Aorta (tissue), 5 donors: Measurements from ENCODE around the gene GDPD2. TPM values are rescaled to one million over a fixed set of nuclear protein-coding genes. Genes with fewer than 3 reads are reported as not detected.
A peak's percentile ranks its signal among the peaks of the same experiment; 100 is the strongest.

ENCODE experiments used
- ATAC-seq: fragments of 200-7000 bp; cut with Tn5 transposase; one replicate; pipeline ENCODE4 v1.9.1; 2022; ENCODE audit warnings: moderate library complexity; ENCODE audit not compliant: low FRiP score
- DNase-seq, 2 donors: peaks; one replicate each; pipeline ENCODE4 v3.0.0-alpha.2; 2020
- H3K27ac ChIP-seq, 2 donors: one replicate each; pipeline ENCODE4 v1.5.1; 2013; ENCODE audit warnings: low read length in 2 of 2, mild to moderate bottlenecking in 2 of 2, moderate library complexity in 2 of 2, control low read depth in 1 of 2, inconsistent platforms in 1 of 2, low read depth in 1 of 2
- H3K27me3 ChIP-seq, 2 donors: one replicate each; pipeline ENCODE4 v1.6.1; 2013; ENCODE audit warnings: control low read depth in 1 of 2, low read length in 1 of 2, mild to moderate bottlenecking in 1 of 2, moderate library complexity in 1 of 2; ENCODE audit not compliant: insufficient read depth in 2 of 2, control insufficient read depth in 1 of 2
- H3K36me3 ChIP-seq, 2 donors: one replicate each; pipeline ENCODE4 v1.6.1; 2013; ENCODE audit warnings: control low read depth in 1 of 2, low read length in 1 of 2, mild to moderate bottlenecking in 1 of 2; ENCODE audit not compliant: insufficient read depth in 2 of 2, control insufficient read depth in 1 of 2
- H3K4me1 ChIP-seq, 2 donors: one replicate each; pipeline ENCODE4 v1.6.1; 2013; ENCODE audit warnings: low read length in 2 of 2, control low read depth in 1 of 2, mild to moderate bottlenecking in 1 of 2, moderate library complexity in 1 of 2; ENCODE audit not compliant: insufficient read depth in 2 of 2, control insufficient read depth in 1 of 2
- H3K4me3 ChIP-seq, 2 donors: one replicate each; pipeline ENCODE4 v1.5.1; 2013; ENCODE audit warnings: low read length in 2 of 2, control low read depth in 1 of 2, mild to moderate bottlenecking in 1 of 2
- H3K9me3 ChIP-seq: one replicate; pipeline ENCODE4 v1.6.1; 2013; ENCODE audit warnings: mild to moderate bottlenecking, low read length; ENCODE audit not compliant: control insufficient read depth
- WGBS, 2 donors: extraction: QIAGEN DNeasy Blood & Tissue Kit; methylation state at CpG; one replicate each; pipeline ENCODE4 v1.1.7; 2013; 5-methylcytosine and 5-hydroxymethylcytosine counted together
- intact Hi-C, 2 donors: fragments of 100-400 bp; cut with DNase I; formaldehyde crosslinking; loops; one replicate each; pipeline versions ENCODE4 v1.14.2 to v1.15.0; 2022
- polyA plus RNA-seq, 2 donors: library from polyadenylated mRNA; stranded (reverse); fragments of 200-250 nt; gene quantifications; one replicate each; pipeline ENCODE4 v1.2.3, GENCODE V29; 2013
- total RNA-seq, 2 donors: library from RNA; stranded (reverse); fragmentation: NEBNext Ultra II Directional; extraction: Animal tissue kit (Norgen Biotek cat#: 25700); gene quantifications; one replicate each; pipeline ENCODE4 v1.2.1, GENCODE V29; 2021
- donor health status: healthy with polysubstance abuse.
- donor health status: Bipolar disorder and iron deficiency.
- donor health status: DM: no; HTN: no; CAD: no.
- donor health status: DM: no; HTN: no; CAD: no.
- donor health status: DM: yes; HTN: yes; CAD: no.

GDPD2 gene
- total and polyA plus RNA-seq, 4 donors: 1.0 TPM; not detected in 3

DNA sequence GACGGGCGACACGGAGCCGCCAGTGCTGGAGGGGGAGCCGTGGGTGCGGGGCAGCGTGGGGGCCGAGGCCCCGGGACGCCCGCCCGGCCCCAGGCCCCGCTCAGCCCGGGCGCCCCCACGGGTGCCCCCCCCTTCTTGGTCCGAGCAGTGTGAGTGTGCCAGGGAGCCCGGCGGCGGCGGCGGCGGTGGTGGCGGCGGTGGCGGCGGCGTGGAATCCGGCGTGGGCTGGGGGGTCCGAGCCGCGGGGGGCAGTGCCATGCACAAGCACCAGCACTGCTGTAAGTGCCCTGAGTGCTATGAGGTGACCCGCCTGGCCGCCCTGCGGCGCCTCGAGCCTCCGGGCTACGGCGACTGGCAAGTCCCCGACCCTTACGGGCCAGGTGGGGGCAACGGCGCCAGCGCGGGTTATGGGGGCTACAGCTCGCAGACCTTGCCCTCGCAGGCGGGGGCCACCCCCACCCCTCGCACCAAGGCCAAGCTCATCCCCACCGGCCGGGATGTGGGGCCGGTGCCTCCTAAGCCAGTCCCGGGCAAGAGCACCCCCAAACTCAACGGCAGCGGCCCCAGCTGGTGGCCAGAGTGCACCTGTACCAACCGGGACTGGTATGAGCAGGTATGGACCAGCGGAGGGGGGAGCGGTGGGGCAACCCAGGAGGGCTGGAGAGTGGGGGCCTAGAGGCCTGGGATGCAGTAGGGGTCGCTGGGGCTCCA lies 22.0 kb downstream of the GDPD2 start:
- intact Hi-C loops: no loop called here
- no peaks in the 10 kb centered on the region for H3K9me3 ChIP-seq
- H3K27me3 ChIP-seq: no peaks in the 10 kb centered on the region
- no peaks in the 10 kb centered on the region for H3K4me1 ChIP-seq
- H3K36me3 ChIP-seq: no peaks in the 10 kb centered on the region
- H3K27ac ChIP-seq: no peak overlapping the region
- WGBS, 2 donors: 4 to 36% methylated on average over 26 to 61 of the region's 61 CpGs
- peak overlapping the region in 1 of 2 donors; percentile 2 for H3K4me3 ChIP-seq
- DNase-seq (no peak), ATAC-seq (peak; percentile 51)

- Histone ChIP-seq H3K27ac (no peak overlapping the region), H3K4me3 (no peak overlapping the region), H3K27me3 (no peaks in the 10 kb centered on the region), H3K9me3 (no peaks in the 10 kb centered on the region), H3K36me3 (no peaks in the 10 kb centered on the region), H3K4me1 (no peaks in the 10 kb centered on the region)
- intact Hi-C loops: no loop called here
- 77 to 81% methylated on average over 9 of the region's 9 CpGs for WGBS, 2 donors
- DNase-seq: no peak
- ATAC-seq: no peak
Observed at GRCh38 chrX:70445951-70446350, 22.8 kb downstream of the GDPD2 start.

GRCh38 chrX:70446380-70447350 lies 23.6 kb downstream of the GDPD2 start:
- DNase-seq: no peak
- Histone ChIP-seq H3K36me3 (no peaks in the 10 kb centered on the region), H3K9me3 (no peaks in the 10 kb centered on the region), H3K27ac (no peak overlapping the region), H3K4me3 (no peak overlapping the region), H3K27me3 (no peaks in the 10 kb centered on the region), H3K4me1 (no peaks in the 10 kb centered on the region)
- WGBS, 2 donors: 72 to 85% methylated on average over 16 of the region's 16 CpGs
- ATAC-seq: no peak
- intact Hi-C loops: no loop called here

DNA sequence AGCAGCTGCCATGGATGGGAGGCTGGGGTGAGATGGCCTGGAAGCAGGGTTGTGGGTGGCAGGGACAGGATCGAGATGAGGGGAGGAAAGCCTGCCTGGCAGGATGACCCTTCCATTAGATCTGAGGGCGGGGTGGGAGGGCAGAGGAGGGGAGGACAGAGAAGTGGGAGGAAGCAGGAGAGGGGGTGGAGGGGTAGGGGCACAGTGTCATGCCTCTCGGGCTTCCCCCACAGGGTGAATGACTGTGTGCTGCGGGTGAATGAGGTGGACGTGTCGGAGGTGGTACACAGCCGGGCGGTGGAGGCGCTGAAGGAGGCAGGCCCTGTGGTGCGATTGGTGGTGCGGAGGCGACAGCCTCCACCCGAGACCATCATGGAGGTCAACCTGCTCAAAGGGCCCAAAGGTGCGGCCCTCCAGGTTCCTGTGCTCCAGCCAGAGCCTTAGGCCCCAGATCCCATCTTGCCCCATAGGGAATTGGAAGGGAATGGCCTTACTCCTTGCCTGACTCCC lies 26.4 kb downstream of the GDPD2 start:
- 90 to 98% methylated on average over 14 of the region's 14 CpGs for WGBS, 2 donors
- no peaks in the 10 kb centered on the region for H3K9me3 ChIP-seq
- no peak overlapping the region for H3K27ac ChIP-seq
- H3K4me1 ChIP-seq: no peaks in the 10 kb centered on the region
- H3K27me3 ChIP-seq: no peaks in the 10 kb centered on the region
- intact Hi-C loops: no loop called here
- H3K36me3 ChIP-seq: no peaks in the 10 kb centered on the region
- H3K4me3 ChIP-seq: no peak overlapping the region
- no peak for ATAC-seq
- DNase-seq: no peak

DNA sequence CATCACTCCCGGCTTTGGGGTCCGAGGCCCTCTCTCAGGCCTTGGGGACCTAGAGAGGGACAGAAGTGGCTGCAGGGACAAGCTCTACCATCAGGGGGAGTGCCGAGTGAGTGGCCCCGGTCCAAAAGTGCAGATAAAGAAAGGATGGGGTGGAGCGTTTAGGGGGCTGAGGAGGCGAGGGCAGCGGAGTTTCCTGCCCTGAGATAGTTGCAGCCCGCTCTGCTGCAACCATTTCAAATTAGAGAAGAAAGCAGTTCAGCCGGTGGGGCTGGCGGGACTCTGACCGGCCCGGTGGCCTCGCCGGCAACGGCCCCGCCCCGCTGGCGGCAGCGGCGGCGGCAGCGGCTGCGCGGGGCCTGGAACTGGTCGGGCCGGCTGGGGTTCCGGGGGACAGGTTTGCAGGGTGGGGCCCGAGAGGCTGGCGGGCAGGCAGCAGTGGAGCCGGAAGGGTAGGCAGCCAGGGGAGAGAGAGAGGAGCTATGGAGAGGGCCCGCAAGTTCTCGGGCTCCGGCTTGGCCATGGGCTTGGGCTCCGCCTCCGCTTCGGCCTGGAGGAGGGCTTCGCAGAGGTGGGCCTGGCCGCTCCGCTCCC lies 29.1 kb downstream of the GDPD2 start:
- ATAC-seq (peak; percentile 64), DNase-seq (peak; percentile 64 to 87)
- 1 to 17% methylated on average over 35 to 39 of the region's 39 CpGs for WGBS, 2 donors
- intact Hi-C loops: loop anchor here in 1 of 2 donors (5.0 kb wide), 1 partner anchor 100 kb away; no protein-coding TSS in a partner anchor
- Histone ChIP-seq H3K27me3 (no peaks in the 10 kb centered on the region), H3K4me3 (peak overlapping the region; percentile 21 to 41), H3K36me3 (no peaks in the 10 kb centered on the region), H3K27ac (no peak overlapping the region), H3K4me1 (no peaks in the 10 kb centered on the region), H3K9me3 (no peaks in the 10 kb centered on the region)

- DNase-seq: no peak
- WGBS, 2 donors: 50 to 54% methylated on average over 5 of the region's 5 CpGs
- intact Hi-C loops: loop anchor here in 1 of 2 donors (5.0 kb wide), 1 partner anchor 99 kb away; no protein-coding TSS in a partner anchor
- Histone ChIP-seq H3K4me3 (peak overlapping the region in 1 of 2 donors; percentile 41), H3K4me1 (no peaks in the 10 kb centered on the region), H3K27me3 (no peaks in the 10 kb centered on the region), H3K36me3 (no peaks in the 10 kb centered on the region), H3K27ac (peak overlapping the region in 1 of 2 donors; percentile 18), H3K9me3 (no peaks in the 10 kb centered on the region)
- no peak for ATAC-seq
Observed at GRCh38 chrX:70453024-70453618, 30.0 kb downstream of the GDPD2 start.

DNA sequence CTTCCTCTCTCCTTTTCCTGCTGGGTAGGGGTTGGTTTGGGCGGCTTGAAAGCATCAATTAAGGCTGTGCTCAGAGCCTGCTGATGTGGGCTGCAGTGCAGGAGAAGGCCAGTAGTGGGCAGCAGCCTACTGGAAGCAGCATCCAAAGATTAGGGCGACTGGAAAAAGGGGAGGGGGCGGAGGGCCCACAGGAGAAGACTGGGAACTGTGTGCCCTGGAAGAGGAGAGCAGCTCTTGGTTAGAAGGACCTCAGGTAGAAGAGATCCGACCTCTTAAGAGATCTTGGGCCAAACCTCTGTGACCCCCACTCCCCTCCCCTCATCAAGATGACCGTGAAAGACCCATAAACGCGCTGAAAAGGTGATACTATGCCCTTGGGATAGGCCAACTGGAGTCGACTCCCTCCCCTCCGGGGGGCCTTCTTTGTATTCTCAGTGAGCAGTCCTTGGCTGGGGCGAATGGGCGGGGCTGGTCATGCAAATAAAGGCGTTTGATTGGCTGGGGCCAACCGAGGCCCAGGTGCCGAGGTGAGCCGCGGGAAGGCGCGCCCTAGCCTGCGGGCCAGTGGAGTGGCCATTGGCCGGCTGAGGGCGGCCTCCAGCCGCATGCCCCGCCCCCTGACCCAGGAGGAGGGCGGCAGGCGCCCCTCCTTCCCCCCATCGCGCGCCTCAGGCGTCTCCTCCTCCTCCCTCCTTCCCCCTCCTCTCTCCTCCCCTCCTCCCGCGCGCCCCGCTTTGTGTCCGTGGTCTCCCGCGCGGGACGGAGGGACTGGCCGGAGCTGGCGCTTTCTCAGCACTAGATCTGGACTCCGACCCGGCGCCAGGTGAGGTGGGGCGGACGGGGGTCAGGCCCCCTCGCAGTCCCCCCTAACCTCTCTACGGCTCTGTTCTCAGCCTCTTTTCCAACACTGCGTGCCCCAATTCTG lies 31.6 kb downstream of the GDPD2 start:
- H3K9me3 ChIP-seq: no peaks in the 10 kb centered on the region
- peak overlapping the region; percentile 14 to 67 for H3K4me3 ChIP-seq
- ATAC-seq (peak; percentile 85), DNase-seq (peak; percentile 69 to 89)
- H3K36me3 ChIP-seq: no peaks in the 10 kb centered on the region
- no peaks in the 10 kb centered on the region for H3K4me1 ChIP-seq
- H3K27ac ChIP-seq: peak overlapping the region in 1 of 2 donors; percentile 81
- WGBS, 2 donors: 1 to 21% methylated on average over 28 to 46 of the region's 48 CpGs
- H3K27me3 ChIP-seq: no peaks in the 10 kb centered on the region
- intact Hi-C loops: loop anchor here (2.0 to 5.0 kb wide), 2 partner anchors 98 kb away; no protein-coding TSS in a partner anchor
